Panc1 (cell line): Measurements from ENCODE around the gene PPP2R5D. TPM values are rescaled to one million over a fixed set of nuclear protein-coding genes. Genes with fewer than 3 reads are reported as not detected.

Source experiments
- ATAC-seq: fragments of 200-7000 bp; cut with Tn5 transposase; 2 replicates; pipeline ENCODE4 v1.9.1; 2020; ENCODE audit warnings: mild to moderate bottlenecking, moderate library complexity
- BruUV-seq: library from RNA; stranded (reverse); fragments of 400-500 nt; replicated peaks from 2 replicates; lab custom pipeline; 2021; lab: Mats Ljungman, UMichigan
- CTCF ChIA-PET: fragments of 300-600 bp; sonication (Branson Sonifier 250); formaldehyde crosslinking; loops from one replicate; lab custom pipeline; 2022; ENCODE audit warnings: antibody characterized with exemption; lab: Charles Lee
- POLR2A ChIA-PET: fragments of 300-600 bp; sonication (Branson Sonifier 250); formaldehyde crosslinking; loops from one replicate; lab custom pipeline; 2022; ENCODE audit warnings: antibody characterized with exemption; lab: Charles Lee
- DNase-seq: peaks from one replicate; pipeline ENCODE4 v3.0.0-alpha.2; 2010; ENCODE audit warnings: low read depth, low spot score
- H3K27ac ChIP-seq: 2 replicates; pipeline ENCODE4 v1.5.1; 2011; ENCODE audit warnings: mild to moderate bottlenecking, low read length, inconsistent platforms
- H3K27me3 ChIP-seq: fragments of 200-500 bp; sonication (Bioruptor generic); 2 replicates; pipeline ENCODE4 v1.6.0; 2014; ENCODE audit warnings: low read length, inconsistent platforms; ENCODE audit not compliant: control insufficient read depth, insufficient read depth
- H3K36me3 ChIP-seq: fragments of 200-500 bp; sonication (Bioruptor generic); 2 replicates; pipeline ENCODE4 v1.5.1; 2014; ENCODE audit warnings: inconsistent platforms, mild to moderate bottlenecking, low read length, moderate library complexity; ENCODE audit not compliant: control insufficient read depth, insufficient read depth
- H3K4me1 ChIP-seq: 2 replicates; pipeline ENCODE4 v1.5.1; 2011; ENCODE audit warnings: inconsistent platforms, mild to moderate bottlenecking, low read length, moderate library complexity; ENCODE audit not compliant: control insufficient read depth, insufficient read depth
- H3K4me3 ChIP-seq, 2 experiments: 2 replicates each; pipeline ENCODE4 v1.5.1; 2011 to 2012; ENCODE audit warnings: low read depth in 2 of 2, low read length in 2 of 2, mild to moderate bottlenecking in 2 of 2, inconsistent platforms in 1 of 2, moderate library complexity in 1 of 2
- H3K9me3 ChIP-seq: fragments of 200-500 bp; sonication (Bioruptor generic); 2 replicates; pipeline ENCODE4 v1.5.1; 2014; ENCODE audit warnings: low read depth, mild to moderate bottlenecking, inconsistent platforms, low read length, moderate library complexity; ENCODE audit not compliant: control insufficient read depth, insufficient read depth
- CTCF ChIP-seq: fragments of 450-650 bp; IDR thresholded peaks from 2 replicates; pipeline ENCODE4 v1.5.1; 2017; ENCODE audit warnings: mild to moderate bottlenecking
- POLR2AphosphoS5 ChIP-seq: IDR thresholded peaks from 2 replicates; pipeline ENCODE4 v1.6.1; 2012; ENCODE audit warnings: mild to moderate bottlenecking, low read depth, low read length, moderate library complexity
- REST ChIP-seq, 2 experiments: IDR thresholded peaks; 2 replicates each; pipeline ENCODE4 v1.6.1; 2011 to 2012; ENCODE audit warnings: low read depth in 2 of 2, control low read depth in 1 of 2, low read length in 1 of 2, mild to moderate bottlenecking in 1 of 2, moderate library complexity in 1 of 2; ENCODE audit not compliant: insufficient read depth in 1 of 2
- SIN3A ChIP-seq: IDR thresholded peaks from 2 replicates; pipeline ENCODE4 v1.6.1; 2012; ENCODE audit warnings: low read depth, mild to moderate bottlenecking, low read length, moderate library complexity, borderline replicate concordance; ENCODE audit not compliant: insufficient read depth
- TCF7L2 ChIP-seq: IDR thresholded peaks from 2 replicates; pipeline ENCODE4 v1.6.1; 2011; ENCODE audit warnings: mild to moderate bottlenecking, low read depth, low read length, inconsistent platforms
- in situ Hi-C: cut with HindIII; loops from 2 replicates; pipeline ENCODE4 v1.10.0; 2016; ENCODE audit warnings: low sequenced_read_pairs, low pct_unique_long_range_greater_than_20kb
- intact Hi-C: fragments of 100-400 bp; cut with micrococcal nuclease; formaldehyde crosslinking; loops from one replicate; pipeline ENCODE4 v1.10.0; 2022; ENCODE audit not compliant: unreplicated experiment
- total RNA-seq: library from RNA; stranded (reverse); gene quantifications from one replicate; pipeline ENCODE4 v1.2.1, GENCODE V29; 2021; ENCODE audit not compliant: unreplicated experiment

Gene PPP2R5D
- total RNA-seq, 1 experiment from 2014 or later, result 63.6 TPM

- no peaks in the 10 kb centered on the region for H3K27me3 ChIP-seq
- ATAC-seq, result no peak
- no peaks in the 10 kb centered on the region for H3K4me1 ChIP-seq
- ChIA-PET POLR2A (interaction anchor here (0.6 kb wide), 1 partner anchor 52 kb away, joined by 3 read pairs; no protein-coding TSS in a partner anchor), CTCF (no interaction called here)
- no peaks in the 10 kb centered on the region for H3K9me3 ChIP-seq
- no peak for DNase-seq
- peaks cover 15% of the 10 kb centered on the region for H3K36me3 ChIP-seq
- in situ Hi-C loops, result no loop called here
- no TSS peak for BruUV-seq
- intact Hi-C loops, result no loop called here
- TF ChIP-seq TCF7L2, result no peak
- H3K4me3 ChIP-seq, result no peak overlapping the region
- no peak overlapping the region for H3K27ac ChIP-seq
Measured at GRCh38 chr6:43005844-43006243, 21.5 kb downstream of the PPP2R5D start.

GRCh38 chr6:43006251-43006650 lies 21.9 kb downstream of the PPP2R5D start:
- no peak for ATAC-seq
- no TSS peak for BruUV-seq
- DNase-seq, result no peak
- POLR2A ChIA-PET, result interaction anchor here (0.6 kb wide), 1 partner anchor 52 kb away, joined by 3 read pairs; no protein-coding TSS in a partner anchor
- Histone ChIP-seq H3K36me3 (peaks cover 17% of the 10 kb centered on the region), H3K27me3 (no peaks in the 10 kb centered on the region), H3K4me3 (no peak overlapping the region), H3K4me1 (no peaks in the 10 kb centered on the region), H3K9me3 (no peaks in the 10 kb centered on the region), H3K27ac (no peak overlapping the region)
- intact Hi-C loops (no loop called here), in situ Hi-C loops (no loop called here)
- TF ChIP-seq POLR2AphosphoS5 (no peak), REST (IDR thresholded peaks at IDR 0.05; ENCODE audit: insufficient read depth in 1 of 2, low read depth in 2 of 2, low read length in 1 of 2) (no peak), CTCF (no peak), SIN3A (no peak), TCF7L2 (no peak)
- CTCF ChIA-PET, result no interaction called here

- H3K9me3 ChIP-seq, result no peaks in the 10 kb centered on the region
- H3K36me3 ChIP-seq, result peaks cover 17% of the 10 kb centered on the region
- in situ Hi-C loops (no loop called here), intact Hi-C loops (no loop called here)
- no TSS peak for BruUV-seq
- no peaks in the 10 kb centered on the region for H3K27me3 ChIP-seq
- H3K4me3 ChIP-seq, result no peak overlapping the region
- no peak for TF ChIP-seq CTCF
- no peak for DNase-seq
- no peak overlapping the region for H3K27ac ChIP-seq
- POLR2A ChIA-PET, result no interaction called here
- H3K4me1 ChIP-seq, result peaks cover 4% of the 10 kb centered on the region; the same call in 1 of the 2 replicates
- CTCF ChIA-PET, result no interaction called here
- ATAC-seq, result no peak
Measured at GRCh38 chr6:43007126-43007525, 22.8 kb downstream of the PPP2R5D start.
